GOT3 (cell line): ENCODE measurements around the gene TANK.
"Not testable (repeated sequence)": the region's sequence is repeated elsewhere in the genome, so short reads cannot be mapped to it uniquely, and the experiment has no call there.

ENCODE experiments used
- DNase-seq: peaks from one replicate; lab custom pipeline; 2025; ENCODE audit warnings: mixed read lengths; lab: John Stamatoyannopoulos, UW

TANK gene

DNA sequence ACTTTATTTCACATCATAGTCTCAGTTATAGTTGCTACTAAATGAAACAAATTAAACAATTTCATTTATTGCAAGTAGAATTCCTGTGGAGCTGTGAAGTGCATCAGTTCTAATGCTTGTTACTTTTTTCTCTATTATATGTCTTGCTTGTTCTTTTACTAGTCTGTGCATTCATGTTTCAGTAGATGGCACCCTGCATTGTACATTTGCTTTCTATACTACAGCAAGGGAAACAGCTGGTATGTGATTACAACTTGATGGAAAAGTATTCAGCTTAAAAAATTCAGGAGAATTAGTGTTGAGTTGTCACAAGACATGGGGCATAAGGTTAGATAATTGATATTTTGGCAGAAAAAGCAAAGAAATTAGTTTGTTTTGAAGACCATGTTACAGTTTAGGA is 72.3 kb downstream of the TANK start:
- no peak for DNase-seq

- DNase-seq, result no peak
Observed at GRCh38 chr2:161233858-161234431, 73.7 kb downstream of the TANK start.

GRCh38 chr2:161234627-161235026 is 74.4 kb downstream of the TANK start:
- no peak for DNase-seq

- no peak for DNase-seq
Observed at GRCh38 chr2:161237392-161238264, 77.4 kb downstream of the TANK start.

DNA sequence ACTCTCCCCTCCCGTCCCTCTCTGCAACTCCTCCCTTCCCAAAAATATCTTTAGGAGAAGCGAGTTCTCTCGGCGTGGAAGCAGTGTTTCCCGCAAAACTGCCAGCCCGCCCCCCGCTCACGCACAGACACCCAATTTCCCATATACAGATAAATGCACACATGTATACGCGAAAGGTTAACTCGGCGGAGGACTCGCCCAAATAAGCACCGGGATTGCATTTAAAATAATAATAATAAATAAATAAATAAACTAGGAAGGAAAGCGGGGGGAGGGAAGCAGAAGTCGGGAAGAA is 78.0 kb downstream of the TANK start:
- no peak for DNase-seq

DNA sequence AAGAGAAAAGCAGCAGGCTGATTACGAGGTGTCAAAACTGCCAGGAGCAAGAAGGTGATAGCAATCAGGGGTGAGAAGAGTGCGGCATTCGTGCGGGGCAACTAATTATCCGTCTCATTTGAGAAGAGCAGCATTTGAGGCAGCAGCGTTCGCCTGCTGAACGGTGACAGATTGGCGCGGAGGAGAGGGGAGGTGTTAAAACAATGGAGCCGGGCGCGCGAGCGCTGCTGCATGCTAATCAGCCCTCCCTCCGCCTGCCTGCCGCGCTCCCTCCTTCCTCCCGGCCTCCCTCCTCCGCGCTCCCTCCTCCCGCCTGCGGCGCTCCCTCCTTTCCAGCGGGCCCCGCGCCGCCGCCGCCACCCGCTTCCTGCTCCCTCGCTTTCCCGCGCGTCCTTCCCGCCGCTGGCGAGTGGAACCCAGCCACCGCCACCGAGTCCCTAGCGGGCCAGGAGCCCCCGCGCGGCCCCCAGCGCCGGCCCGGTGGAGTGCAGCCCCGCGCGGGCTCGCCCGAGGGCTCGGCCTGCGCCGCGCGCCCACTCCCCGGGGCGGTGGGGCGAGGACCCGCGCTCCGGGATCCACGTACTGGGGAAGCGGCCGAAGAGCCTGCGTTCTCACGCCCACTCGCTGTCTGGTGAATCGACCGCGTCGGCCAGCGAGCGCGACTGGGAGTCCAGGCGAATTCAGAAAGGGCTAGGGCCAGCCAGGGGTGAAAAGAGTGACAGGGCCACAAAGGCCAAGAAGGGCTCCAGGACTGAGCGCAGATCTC is 78.5 kb downstream of the TANK start:
- no peak for DNase-seq

DNA sequence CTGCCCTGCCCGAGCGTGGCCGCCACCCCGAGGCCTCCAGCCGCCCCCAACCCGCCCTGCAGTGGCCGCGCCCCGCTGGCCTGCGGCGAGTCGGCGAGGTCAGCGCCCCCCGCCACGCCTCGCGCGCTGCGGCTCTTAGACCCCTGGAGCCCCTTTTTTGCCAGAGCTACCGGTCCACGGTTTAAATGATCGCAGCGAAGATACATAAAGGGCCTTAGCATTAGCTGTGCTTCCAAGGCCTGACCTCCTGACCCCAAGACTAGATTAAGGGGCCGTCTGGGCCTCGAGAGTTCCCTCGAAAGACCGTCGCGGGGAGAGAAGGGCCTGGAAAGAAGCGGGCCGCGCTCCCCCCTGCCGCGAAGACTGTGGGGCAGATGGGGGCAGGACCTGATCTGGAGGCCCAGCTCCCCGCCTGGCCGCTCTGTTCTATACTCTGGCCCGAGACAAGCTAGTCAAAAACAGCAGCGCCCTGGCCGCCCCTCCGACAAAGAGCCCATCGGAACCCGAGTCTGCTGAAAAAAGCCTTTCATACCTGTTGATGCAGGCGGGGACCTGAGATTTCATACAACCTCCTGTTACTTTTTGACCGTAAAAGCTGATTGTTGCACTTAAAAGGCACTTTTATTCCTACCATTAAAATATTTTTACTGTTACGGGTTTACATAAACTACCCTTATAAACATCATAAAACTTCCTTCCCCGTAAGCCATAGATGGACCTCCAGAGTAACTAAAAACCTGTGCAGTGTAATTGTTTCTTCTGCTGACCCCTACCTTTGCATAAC is 79.3 kb downstream of the TANK start:
- no peak for DNase-seq

DNA sequence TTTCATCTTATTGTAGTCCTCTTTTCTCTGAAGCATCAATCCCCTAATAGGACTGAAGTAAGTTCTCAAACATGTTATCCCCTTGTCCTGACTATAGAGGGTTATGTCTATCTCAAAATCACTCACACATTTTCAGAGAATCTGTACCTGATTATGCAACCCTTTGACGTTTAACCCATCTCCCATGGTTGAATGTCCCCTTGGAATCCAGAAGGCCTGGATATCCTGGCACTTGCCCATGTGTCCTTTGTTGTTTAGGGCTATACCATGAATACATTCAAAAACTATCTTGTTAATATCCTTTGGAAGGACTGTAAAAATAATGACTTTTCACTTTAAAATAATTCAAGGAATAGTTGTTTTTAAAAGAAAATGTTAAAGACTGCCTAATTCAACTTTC is 81.7 kb downstream of the TANK start:
- DNase-seq, result no peak

DNA sequence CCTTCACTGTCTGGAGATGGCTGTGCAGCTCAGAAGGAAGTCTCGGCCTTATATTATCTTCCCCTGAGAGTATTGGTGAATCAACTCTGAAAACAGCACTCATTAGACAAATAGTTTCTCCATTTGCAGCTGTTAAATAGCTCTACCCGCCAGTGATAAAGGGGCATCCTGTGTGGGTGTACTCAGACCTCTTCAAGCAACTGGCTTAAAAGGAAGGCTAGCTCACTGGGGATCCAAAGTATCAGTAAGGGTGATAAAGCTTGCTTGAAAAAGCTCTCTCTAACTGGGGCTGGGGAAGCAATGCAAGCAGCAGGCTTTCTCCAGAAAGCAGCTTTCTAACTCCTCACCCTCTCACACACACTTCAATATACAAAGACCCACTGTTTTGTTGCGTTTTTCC is 83.1 kb downstream of the TANK start:
- no peak for DNase-seq

DNA sequence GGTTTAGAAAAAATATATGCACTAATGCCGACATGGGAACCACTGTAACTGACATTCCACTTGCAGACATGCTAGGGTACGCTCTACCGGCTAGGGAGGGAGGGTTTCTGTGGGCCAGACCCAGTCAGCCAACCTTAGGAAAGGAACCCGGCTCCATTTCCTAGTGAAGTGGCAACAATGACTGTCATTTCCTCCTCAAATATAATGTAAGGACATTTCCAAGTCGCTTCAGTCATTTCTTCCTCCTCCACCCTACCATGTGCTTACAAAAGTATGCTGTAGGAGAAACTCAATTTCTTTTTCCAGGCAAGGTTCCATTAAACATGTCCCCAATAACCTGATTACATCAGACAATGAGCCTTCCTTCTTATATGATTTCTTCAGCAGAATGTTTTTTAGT is 83.7 kb downstream of the TANK start:
- no peak for DNase-seq

GRCh38 chr2:161244387-161245260 is 84.4 kb downstream of the TANK start:
- not testable (repeated sequence) for DNase-seq

DNA sequence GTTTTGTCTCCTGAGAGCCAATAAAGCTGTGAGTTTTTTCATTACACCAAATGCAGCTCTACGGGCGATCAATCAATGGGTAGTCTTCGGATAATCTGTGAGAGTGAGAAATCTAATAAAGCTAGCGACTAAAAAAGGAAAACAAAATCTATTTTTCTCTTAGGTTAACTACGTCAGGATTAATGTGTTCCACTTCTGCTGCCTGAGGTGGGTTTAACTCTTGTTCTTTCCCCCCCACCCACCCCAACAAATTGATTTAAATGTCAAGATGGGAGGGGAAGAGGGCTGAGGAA is 85.0 kb downstream of the TANK start:
- DNase-seq, result no peak

GRCh38 chr2:161245671-161246070 is 85.4 kb downstream of the TANK start:
- DNase-seq, result no peak

DNA sequence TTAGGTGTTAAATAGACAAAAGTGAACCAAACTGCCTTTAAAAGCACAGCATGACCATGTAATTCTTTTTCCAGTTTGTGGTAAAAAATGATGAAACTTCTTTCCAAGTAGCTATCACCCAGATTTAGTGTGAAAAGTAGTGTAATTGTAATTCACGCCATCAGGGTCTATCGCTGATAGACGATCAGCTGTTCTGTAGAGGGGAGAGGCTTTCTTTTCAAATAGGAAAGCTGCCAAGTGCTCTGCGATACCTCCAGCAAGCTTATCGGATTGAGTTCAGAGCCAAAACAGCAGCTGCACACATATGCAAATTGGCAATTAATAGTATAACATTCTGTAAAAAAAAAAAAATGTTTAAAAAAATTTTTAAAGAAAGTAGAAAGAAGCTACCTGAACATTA is 86.1 kb downstream of the TANK start:
- no peak for DNase-seq

DNA sequence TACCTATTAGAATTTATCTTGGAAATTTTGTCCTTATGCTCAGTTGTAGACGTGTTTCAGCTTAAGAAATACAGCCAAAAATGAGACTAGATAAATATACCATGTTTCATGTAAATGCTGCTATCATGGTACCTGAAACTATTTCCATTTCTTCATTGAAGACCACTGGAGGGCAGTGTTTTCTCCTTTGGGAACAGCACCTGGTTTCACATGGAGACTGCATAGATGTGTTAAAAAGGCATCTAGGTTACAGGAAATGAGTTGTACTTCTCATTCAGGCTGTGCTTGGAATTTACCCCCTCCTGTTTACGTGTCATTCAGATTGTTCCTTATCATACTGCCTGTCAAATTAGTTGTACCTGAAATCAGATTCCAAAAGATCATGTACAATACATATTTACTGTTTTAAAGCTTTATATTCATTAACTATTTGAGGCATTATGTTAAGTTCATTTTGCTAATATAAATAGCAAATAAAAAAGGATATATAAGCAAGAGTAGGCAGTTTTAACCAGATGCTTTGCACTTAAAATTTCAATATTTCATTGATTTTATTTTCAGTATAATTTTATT is 90.7 kb downstream of the TANK start:
- no peak for DNase-seq

DNA sequence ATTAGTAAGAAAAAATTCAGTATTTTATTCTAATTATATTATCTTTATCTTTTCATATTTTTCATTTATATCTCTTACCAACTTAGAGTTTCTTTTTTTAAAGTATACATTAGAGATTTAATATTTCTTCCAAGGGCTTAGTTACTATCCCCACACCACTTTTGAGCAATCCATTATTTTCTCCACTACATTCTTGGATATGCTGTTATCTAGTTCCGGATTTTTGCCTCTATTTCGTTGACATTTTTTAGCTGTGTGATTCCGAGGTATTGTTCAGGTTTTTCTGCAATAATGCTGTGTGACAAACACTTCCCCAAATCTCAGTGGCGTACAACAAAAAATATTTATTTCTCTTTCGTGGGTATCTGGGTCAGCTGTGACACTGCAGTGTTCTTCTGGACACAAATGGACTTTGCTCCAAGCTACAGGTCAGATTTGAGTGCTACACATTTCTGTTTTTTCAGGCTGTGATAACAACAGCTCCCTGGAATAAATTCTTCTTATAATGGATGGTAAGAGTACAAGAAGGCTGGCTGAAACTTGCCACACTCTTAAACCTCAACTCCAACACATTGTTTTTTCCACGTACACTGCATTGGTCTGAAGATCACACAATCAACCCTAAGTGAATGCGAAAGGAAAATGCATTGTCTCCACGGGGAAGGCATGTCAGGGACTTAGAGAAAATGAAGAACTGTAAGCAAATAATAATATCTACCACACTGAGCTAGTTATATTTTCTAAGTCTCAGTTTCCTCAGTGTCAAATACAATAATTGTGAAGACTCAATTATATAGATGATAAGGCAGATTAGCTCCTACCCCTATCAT is 97.1 kb downstream of the TANK start:
- DNase-seq, result no peak

- no peak for DNase-seq
Observed at GRCh38 chr2:161265874-161266273, 105.6 kb downstream of the TANK start.

GRCh38 chr2:161269111-161269510 is 108.9 kb downstream of the TANK start:
- DNase-seq, result no peak

GRCh38 chr2:161273038-161273760 is 113.0 kb downstream of the TANK start:
- no peak for DNase-seq
